Measurements from ENCODE around the gene SCGB3A1.

GRCh38 chr5:180592176-180592575, 877 bp upstream of the SCGB3A1 start:
- TF ChIP-seq CTCF (IDR thresholded peaks at IDR 0.05 in 8 of 11, conservative IDR thresholded peaks at IDR 0.05 in 3 of 11) (no peak), POLR2A (IDR thresholded peaks at IDR 0.05) (no peak)
